Measurements from ENCODE around the gene DLG2.

Gene DLG2

GRCh38 chr11:83970061-83970671 lies 1657.0 kb downstream of the DLG2 start:
- no peak for DNase-seq (ENCODE audit: low read depth)
- H3K4me3 ChIP-seq (ENCODE audit: low read length) = no peak overlapping the region
- TF ChIP-seq CTCF (IDR thresholded peaks at IDR 0.05; ENCODE audit: insufficient read depth, low read depth, low read length, missing control alignments) = no peak

GRCh38 chr11:83957038-83957900 lies 1669.9 kb downstream of the DLG2 start:
- DNase-seq (ENCODE audit: low read depth) = no peak
- no peak for TF ChIP-seq CTCF (IDR thresholded peaks at IDR 0.05; ENCODE audit: insufficient read depth, low read depth, low read length, missing control alignments)
- H3K4me3 ChIP-seq (ENCODE audit: low read length) = no peak overlapping the region

- no peak for TF ChIP-seq CTCF (IDR thresholded peaks at IDR 0.05; ENCODE audit: insufficient read depth, low read depth, low read length, missing control alignments)
- H3K4me3 ChIP-seq (ENCODE audit: low read length) = no peak overlapping the region
- DNase-seq (ENCODE audit: low read depth) = no peak
These were observed 1670.9 kb downstream of the DLG2 start for GRCh38 chr11:83956119-83956697.

GRCh38 chr11:83954780-83955179 lies 1672.4 kb downstream of the DLG2 start:
- DNase-seq (ENCODE audit: low read depth) = no peak
- TF ChIP-seq CTCF (IDR thresholded peaks at IDR 0.05; ENCODE audit: insufficient read depth, low read depth, low read length, missing control alignments) = no peak
- H3K4me3 ChIP-seq (ENCODE audit: low read length) = no peak overlapping the region

- no peak overlapping the region for H3K4me3 ChIP-seq (ENCODE audit: low read length)
- DNase-seq (ENCODE audit: low read depth) = peak; percentile 12
- TF ChIP-seq CTCF (IDR thresholded peaks at IDR 0.05; ENCODE audit: insufficient read depth, low read depth, low read length, missing control alignments) = no peak
These were observed 1675.6 kb downstream of the DLG2 start for GRCh38 chr11:83951521-83951920.

GRCh38 chr11:83948200-83948599 lies 1678.9 kb downstream of the DLG2 start:
- DNase-seq (ENCODE audit: low read depth) = no peak
- no peak for TF ChIP-seq CTCF (IDR thresholded peaks at IDR 0.05; ENCODE audit: insufficient read depth, low read depth, low read length, missing control alignments)
- no peak overlapping the region for H3K4me3 ChIP-seq (ENCODE audit: low read length)

Data from epithelial cell of esophagus (primary cell).